T-helper 1 cell treated with Interleukin-12 subunit alpha and Interleukin-12 subunit beta and Interleukin-4 antibody, amounts not matched to agents 30 ng/mL and 1 ng/mL, for 36 hours (primary cell): Measurements from ENCODE around the gene OLIG2. TPM values are rescaled to one million over a fixed set of nuclear protein-coding genes. Genes with fewer than 3 reads are reported as not detected.

ENCODE experiments used
- intact Hi-C: fragments of 100-400 bp; cut with micrococcal nuclease; formaldehyde crosslinking; loops from one replicate; pipeline ENCODE4 v1.15.1; 2024
- total RNA-seq: library from RNA; stranded (reverse); gene quantifications from 2 replicates; pipeline ENCODE4 v1.2.3, GENCODE V29; 2022

OLIG2 gene
- total RNA-seq, 1 donor from 2014 or later: not detected

- intact Hi-C loops: loop anchor here (10.0 kb wide), 1 partner anchor 185 kb away; no protein-coding TSS in a partner anchor
Observed at GRCh38 chr21:33019516-33019884, 6.2 kb upstream of the OLIG2 start.

GRCh38 chr21:33019885-33020557 is 5.7 kb upstream of the OLIG2 start:
- intact Hi-C loops: loop anchor here (10.0 kb wide), 1 partner anchor 185 kb away; no protein-coding TSS in a partner anchor

- intact Hi-C loops: no loop called here
Observed at GRCh38 chr21:33020558-33021100, 5.1 kb upstream of the OLIG2 start.

- intact Hi-C loops: no loop called here
Observed at GRCh38 chr21:33021150-33021549, 4.6 kb upstream of the OLIG2 start.

GRCh38 chr21:33021667-33022066 is 4.1 kb upstream of the OLIG2 start:
- intact Hi-C loops: loop anchor here (2.0 kb wide), 1 partner anchor 51 kb away; no protein-coding TSS in a partner anchor

GRCh38 chr21:33022489-33022827 is 3.3 kb upstream of the OLIG2 start:
- intact Hi-C loops: loop anchor here (2.0 kb wide), 1 partner anchor 50 kb away; no protein-coding TSS in a partner anchor

- intact Hi-C loops: loop anchor here (2.0 kb wide), 1 partner anchor 50 kb away; no protein-coding TSS in a partner anchor
Observed at GRCh38 chr21:33022828-33023573, 2.7 kb upstream of the OLIG2 start.

- intact Hi-C loops: loop anchor here (2.0 kb wide), 1 partner anchor 49 kb away; no protein-coding TSS in a partner anchor
Observed at GRCh38 chr21:33023574-33024200, 2.0 kb upstream of the OLIG2 start.

GRCh38 chr21:33024201-33025103 is 1.3 kb upstream of the OLIG2 start:
- intact Hi-C loops: no loop called here

GRCh38 chr21:33025106-33025488 is 638 bp upstream of the OLIG2 start:
- intact Hi-C loops: no loop called here

- intact Hi-C loops: no loop called here
Observed at GRCh38 chr21:33026443-33026858, 716 bp downstream of the OLIG2 start.

GRCh38 chr21:33026878-33027400 is 1.2 kb downstream of the OLIG2 start:
- intact Hi-C loops: no loop called here

- intact Hi-C loops: no loop called here
Observed at GRCh38 chr21:33027401-33028286, 1.9 kb downstream of the OLIG2 start.

GRCh38 chr21:33028287-33028670 is 2.5 kb downstream of the OLIG2 start:
- intact Hi-C loops: no loop called here

- intact Hi-C loops: no loop called here
Observed at GRCh38 chr21:33028773-33029384, 3.1 kb downstream of the OLIG2 start.

- intact Hi-C loops: no loop called here
Observed at GRCh38 chr21:33029385-33029921, 3.7 kb downstream of the OLIG2 start.

GRCh38 chr21:33029975-33030461 is 4.3 kb downstream of the OLIG2 start:
- intact Hi-C loops: no loop called here

GRCh38 chr21:33030633-33031032 is 4.9 kb downstream of the OLIG2 start:
- intact Hi-C loops: no loop called here
